GM19238 (cell line): Measurements from ENCODE around the gene NEU4.

Experiments
- DNase-seq: peaks from one replicate; pipeline ENCODE4 v3.0.0; 2011; ENCODE audit warnings: low spot score; ENCODE audit not compliant: insufficient read length

NEU4 gene

DNA sequence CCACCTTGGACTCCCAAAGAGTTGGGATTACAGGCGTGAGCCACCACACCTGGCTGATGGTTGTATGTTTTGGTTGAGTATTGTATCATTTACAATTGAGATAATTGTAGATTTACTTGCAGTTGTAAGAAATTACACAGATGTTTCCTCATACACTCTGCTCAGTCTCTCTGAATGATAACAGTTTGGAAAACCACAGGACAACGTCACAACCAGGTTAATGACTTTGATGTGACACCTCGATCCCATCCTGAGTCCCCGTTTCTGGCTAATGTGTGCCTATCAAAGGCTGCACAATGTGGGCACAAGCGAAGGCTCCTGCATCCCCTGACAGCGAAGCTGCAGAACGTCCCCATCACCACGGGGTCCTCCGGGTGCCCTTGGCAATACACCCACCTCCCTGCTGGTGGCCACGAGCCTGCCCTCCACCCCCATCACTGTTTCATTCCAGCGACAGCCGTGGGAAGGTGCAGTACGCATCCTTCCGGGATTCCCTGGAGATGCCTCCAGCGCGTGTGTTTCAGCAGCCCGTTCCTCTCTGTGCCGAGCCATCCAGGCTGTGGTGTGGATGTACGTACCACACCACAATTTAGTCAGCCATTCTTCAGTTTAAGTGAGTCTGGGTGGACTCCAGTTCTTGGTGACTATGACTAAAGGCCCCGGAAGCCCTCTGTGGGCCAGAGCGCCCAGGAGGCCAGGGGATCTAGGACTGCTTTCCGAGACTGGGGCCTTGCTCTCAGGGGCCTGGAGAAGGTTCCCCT lies 54.0 kb downstream of the NEU4 start:
- DNase-seq, result no peak

DNA sequence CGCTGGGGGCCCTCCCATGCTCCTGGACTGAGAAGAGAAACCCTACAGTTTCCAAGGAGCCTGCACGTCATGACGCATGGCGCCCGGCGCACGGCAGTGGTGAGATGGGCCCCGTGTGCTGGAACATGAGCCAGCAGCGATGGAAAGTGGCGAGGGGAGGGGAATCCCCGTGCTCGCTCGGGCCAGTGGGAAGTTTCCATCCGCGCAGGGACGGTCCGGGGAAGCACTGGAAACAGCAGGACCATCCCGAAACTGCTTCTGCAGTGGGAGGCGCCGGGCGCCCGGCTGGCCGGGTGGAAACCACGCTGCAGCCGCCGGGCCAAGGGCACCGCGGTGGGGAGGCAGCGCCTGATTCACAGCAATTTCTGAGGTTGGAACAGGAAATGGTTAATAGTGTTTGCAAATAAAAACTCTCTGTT lies 54.6 kb downstream of the NEU4 start:
- DNase-seq, result no peak

DNA sequence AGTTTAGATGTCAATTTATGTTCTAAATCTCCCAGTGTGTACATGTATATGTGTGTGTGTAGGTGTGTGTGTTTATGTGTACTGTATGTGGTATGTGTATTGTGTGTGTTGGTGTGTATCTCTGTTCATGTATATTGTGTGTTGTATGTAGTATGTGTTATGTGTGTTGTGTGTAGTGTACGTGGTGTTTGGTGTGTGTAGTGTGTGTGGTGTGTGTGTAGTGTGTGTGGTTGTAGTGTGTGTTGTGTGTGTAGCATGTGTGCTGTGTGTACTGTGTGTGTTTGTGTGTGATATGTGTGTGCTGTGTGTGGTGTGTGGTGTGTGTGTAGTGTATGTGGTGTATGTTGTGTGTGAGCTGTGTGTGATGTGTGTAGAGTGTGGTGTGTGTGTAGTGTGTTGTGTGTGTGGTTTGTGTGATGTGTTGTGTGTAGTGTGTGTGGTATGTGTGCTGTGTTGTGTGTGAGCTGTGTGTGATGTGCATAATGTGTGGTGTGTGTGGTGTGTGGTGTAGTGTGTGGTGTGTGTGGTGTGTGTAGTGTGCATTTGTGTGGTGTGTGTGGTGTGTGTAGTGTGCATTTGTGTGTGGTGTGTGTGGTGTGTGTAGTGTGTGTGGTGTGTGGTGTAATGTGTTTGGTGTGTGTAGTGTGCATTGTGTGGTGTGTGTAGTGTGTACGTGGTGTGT lies 55.3 kb downstream of the NEU4 start:
- DNase-seq, result no peak

DNA sequence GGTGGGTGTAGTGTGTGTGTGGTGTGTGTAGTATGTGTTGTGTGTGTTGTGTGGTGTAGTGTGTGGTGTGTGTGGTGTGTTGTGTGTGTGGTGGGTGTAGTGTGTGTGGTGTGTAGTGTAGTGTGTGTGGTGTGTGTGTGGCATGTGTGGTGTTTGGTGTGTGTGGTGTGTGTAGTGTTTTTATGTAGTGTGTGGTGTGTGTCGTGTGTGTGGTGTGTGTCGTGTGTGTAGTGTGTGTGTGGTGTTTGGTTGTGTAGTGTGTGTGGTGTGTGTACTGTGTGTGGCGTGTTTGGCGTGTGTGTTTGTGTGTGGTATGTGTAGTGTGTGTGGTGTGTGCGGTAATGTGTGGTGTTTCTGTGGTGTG lies 55.8 kb downstream of the NEU4 start:
- no peak for DNase-seq

DNA sequence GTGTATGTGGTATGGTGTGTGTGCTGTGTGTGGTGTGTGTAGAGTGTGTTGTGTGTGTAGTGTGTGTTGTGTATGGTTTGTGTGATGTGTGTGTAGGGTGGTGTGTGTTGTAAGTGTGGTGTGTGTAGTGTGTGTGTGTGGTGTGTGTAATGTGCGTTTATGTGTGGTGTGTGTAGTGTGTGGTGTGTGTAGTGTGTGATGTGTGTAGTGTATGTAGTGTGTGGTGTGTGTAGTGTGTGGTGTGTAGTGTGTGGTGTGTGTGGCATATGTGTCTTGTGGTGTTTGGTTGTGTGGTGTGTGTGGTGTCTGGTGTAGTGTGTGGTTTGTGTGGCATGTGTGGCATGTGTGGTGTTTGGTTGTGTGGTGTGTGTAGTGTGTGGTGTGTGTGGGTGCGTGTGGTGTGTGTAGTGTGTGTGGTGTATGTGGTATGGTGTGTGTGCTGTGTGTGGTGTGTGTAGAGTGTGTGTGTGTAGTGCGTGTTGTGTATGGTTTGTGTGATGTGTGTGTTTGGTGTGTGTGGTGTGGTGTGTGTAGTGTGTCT lies 56.5 kb downstream of the NEU4 start:
- DNase-seq, result no peak

DNA sequence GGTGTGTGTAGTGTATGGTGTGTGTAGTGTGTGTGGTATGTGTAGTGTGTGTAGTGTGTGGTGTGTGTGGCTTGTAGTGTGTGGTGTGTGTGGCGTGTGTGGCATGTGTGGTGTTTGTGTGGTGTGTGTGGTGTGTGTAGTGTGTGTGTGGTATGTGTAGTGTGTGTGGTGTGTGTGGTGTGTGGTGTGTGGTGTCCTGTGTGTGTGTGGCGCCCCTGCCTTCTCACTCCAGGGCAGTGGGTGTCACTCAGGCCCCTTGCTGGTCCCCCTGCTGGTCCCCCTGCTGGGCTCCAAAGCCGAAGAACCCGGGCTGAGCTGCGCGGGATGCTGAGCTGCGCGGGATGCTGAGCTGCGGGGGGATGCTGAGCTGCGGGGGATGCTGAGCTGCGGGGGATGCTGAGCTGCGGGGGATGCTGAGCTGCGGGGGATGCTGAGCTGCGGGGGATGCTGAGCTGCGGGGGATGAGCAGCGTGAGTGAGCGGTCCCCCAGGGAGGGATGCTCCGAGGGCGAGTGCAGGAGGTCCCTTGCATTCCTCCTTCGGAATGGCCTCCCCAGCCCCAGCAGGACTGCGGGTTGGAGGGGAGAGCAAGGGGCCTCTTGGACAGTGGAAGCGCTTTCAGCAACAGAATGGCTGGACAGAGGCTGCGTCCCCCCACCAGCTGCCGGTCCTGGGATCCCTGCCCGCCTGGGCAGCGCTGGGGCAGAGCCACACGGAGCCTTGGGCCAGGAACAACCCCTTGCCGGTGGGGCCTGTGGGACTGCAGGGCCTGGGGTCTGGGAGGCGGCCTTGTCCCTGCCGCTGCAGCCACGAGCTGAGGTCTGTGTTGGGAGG lies 57.2 kb downstream of the NEU4 start:
- DNase-seq, result no peak
